Measurements from ENCODE around the gene ACKR2.

The ACKR2 gene

DNA sequence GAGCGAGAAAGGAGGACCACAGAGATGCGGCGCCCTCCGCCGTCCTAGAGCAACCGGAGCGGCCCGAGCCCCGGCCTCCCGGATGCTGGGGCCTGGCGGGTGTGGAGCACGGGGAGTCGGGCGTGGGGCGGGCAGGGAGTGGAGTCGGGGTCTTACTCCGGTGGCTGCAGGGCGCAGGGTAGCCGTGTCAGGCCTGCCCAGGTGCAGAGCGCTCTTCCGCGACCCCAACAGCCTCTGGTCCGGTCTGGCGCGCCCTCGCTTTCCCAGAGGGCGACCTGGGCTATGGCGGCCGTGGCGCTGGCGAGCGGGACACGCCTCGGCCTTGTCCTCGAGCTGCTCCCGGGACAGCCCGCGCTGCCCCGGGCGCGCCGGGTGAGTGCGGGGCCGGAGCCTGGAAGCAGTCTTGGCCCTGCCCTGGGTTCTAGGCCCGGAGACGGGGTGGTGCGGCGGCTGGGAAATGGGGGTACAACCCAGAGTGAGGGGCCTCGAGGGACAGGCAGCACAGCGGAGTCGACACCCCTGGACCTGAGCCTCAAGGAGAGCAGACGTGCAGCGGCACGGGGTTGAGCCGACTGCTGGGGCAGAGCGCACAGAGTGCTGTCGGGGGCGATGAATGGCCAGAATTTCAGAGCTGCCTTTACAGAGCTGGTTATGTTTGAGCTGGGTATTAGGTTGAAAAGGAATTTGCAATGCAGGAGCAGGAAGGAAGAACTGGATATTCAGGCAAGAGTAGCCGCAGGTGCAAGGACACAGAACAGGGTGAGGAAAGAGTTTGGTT, 97.0 kb downstream of the ACKR2 start, which contains the start of gene ZNF662:
ZNF662 (plus strand) TSS at position 73 of the 778 bp plus-strand sequence. CDS start 1,973 bp downstream, outside the sequence.
- peak; percentile 78 for DNase-seq (ENCODE audit: low spot score)
- no peak for TF ChIP-seq CTCF (IDR thresholded peaks at IDR 0.05)
- Histone ChIP-seq H3K27ac (peak within 1 kb of the TSS; percentile 46 to 77), H3K4me3 (peak within 1 kb of the TSS; percentile 94)

- peak overlapping the region in 1 of 2 donors; percentile 77 for H3K27ac ChIP-seq
- TF ChIP-seq CTCF (IDR thresholded peaks at IDR 0.05) = no peak
- no peak for DNase-seq (ENCODE audit: low spot score)
- H3K4me3 ChIP-seq = peak overlapping the region; percentile 94
Observed at GRCh38 chr3:42906848-42907183, 97.6 kb downstream of the ACKR2 start.

DNA sequence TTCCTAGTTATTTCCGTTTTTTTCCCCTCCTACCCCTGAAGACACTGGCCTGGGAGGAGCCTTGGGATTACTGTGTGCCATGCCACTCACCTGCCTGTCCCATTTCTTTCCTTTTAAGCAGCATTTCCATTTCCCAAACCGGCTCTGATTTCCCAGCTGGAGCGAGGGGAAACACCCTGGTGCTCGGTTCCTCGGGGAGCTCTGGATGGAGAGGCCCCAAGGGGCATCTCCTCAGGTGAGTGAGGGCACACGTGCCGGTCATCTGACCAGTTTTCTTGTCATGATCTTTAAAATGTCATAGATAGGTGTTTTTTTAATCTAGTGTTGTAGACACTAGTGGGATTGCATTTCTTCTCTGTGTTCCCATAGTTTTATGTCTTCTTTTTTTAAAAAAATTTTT, 99.4 kb downstream of the ACKR2 start:
- no peak for TF ChIP-seq CTCF (IDR thresholded peaks at IDR 0.05)
- Histone ChIP-seq H3K4me3 (no peak overlapping the region), H3K27ac (no peak overlapping the region)
- DNase-seq (ENCODE audit: low spot score) = no peak

DNA sequence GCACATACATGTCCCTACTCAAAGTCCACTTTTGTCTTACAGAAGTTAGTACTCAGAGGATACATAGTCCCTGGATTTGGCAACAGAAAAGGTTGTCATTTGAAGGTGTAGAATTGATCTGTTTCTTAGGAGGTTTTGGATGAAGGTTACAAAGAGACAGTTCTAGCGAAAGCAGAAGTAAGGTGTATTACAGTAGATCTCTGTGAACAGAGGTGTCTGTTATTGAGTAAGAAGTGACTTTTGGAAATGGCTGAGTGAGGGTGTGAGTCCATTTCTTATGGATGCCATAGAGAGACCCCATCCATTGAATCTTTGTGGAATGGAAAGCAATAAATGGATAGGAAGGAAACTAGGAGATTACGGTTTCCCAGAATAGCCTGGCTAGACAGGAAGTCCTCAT, 102.3 kb downstream of the ACKR2 start:
- Histone ChIP-seq H3K27ac (no peak overlapping the region), H3K4me3 (no peak overlapping the region)
- no peak for DNase-seq (ENCODE audit: low spot score)
- TF ChIP-seq CTCF (IDR thresholded peaks at IDR 0.05) = no peak

DNA sequence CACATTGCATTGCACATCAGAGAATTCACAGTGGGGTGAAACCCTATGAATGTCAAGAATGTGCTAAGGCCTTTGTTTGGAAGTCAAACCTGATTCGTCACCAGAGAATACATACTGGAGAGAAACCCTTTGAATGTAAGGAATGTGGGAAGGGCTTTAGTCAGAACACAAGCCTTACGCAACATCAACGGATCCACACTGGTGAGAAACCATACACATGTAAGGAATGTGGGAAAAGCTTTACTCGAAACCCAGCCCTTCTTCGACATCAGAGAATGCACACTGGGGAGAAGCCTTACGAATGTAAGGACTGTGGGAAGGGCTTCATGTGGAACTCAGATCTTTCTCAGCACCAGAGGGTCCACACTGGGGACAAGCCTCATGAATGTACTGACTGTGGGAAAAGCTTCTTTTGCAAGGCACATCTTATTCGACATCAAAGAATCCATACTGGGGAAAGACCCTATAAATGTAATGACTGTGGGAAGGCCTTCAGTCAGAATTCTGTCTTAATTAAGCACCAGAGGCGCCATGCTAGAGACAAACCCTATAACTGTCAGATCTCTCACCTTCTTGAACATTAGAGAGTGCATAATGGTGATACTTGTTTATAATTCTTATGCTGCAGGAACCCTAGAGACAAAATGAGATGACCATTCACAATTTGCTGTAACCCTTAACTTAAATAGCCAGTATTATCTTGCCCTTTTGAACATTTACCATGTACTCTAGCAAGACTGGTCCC, 105.7 kb downstream of the ACKR2 start:
- Histone ChIP-seq H3K27ac (no peak overlapping the region), H3K4me3 (no peak overlapping the region)
- no peak for DNase-seq (ENCODE audit: low spot score)
- no peak for TF ChIP-seq CTCF (IDR thresholded peaks at IDR 0.05)

All from coronary artery (tissue), 2 donors.